Karpas-422 (cell line): Measurements from ENCODE around the gene SLC16A3. TPM values are rescaled to one million over a fixed set of nuclear protein-coding genes. Genes with fewer than 3 reads are reported as not detected.

ENCODE experiments used
- DNase-seq: peaks from one replicate; pipeline ENCODE4 v3.0.0-alpha.2; 2015
- H2AFZ ChIP-seq: fragments of 200-600 bp; sonication (generic); 2 replicates; pipeline ENCODE4 v1.6.1; 2014; ENCODE audit warnings: antibody characterized with exemption, low read length, mixed read lengths
- H3K27ac ChIP-seq: fragments of 200-600 bp; sonication (generic); 2 replicates; pipeline ENCODE4 v1.5.1; 2014; ENCODE audit warnings: mild to moderate bottlenecking, low read length, moderate library complexity
- H3K27me3 ChIP-seq: fragments of 200-600 bp; sonication (generic); 2 replicates; pipeline ENCODE4 v1.6.1; 2014; ENCODE audit warnings: low read length, mixed read lengths
- H3K36me3 ChIP-seq: fragments of 200-600 bp; sonication (generic); 2 replicates; pipeline ENCODE4 v1.6.1; 2014; ENCODE audit warnings: low read length, mixed read lengths; ENCODE audit not compliant: insufficient read depth
- H3K4me1 ChIP-seq: fragments of 200-600 bp; sonication (generic); 2 replicates; pipeline ENCODE4 v1.6.1; 2014; ENCODE audit warnings: mild to moderate bottlenecking, low read length, mixed read lengths
- H3K4me2 ChIP-seq: fragments of 200-600 bp; sonication (generic); 2 replicates; pipeline ENCODE4 v1.6.1; 2014; ENCODE audit warnings: low read length, low read depth, mild to moderate bottlenecking; ENCODE audit not compliant: poor library complexity, severe bottlenecking
- H3K4me3 ChIP-seq: fragments of 200-600 bp; sonication (generic); 2 replicates; pipeline ENCODE4 v1.5.1; 2014; ENCODE audit warnings: mild to moderate bottlenecking, antibody characterized with exemption, low read length, mixed read lengths
- H3K79me2 ChIP-seq: fragments of 200-600 bp; sonication (generic); 2 replicates; pipeline ENCODE4 v1.6.1; 2014; ENCODE audit warnings: mild to moderate bottlenecking, low read length, mixed read lengths
- H3K9ac ChIP-seq: fragments of 200-600 bp; sonication (generic); 2 replicates; pipeline ENCODE4 v1.6.0; 2014; ENCODE audit warnings: low read length
- H3K9me2 ChIP-seq: fragments of 200-600 bp; sonication (generic), shearing (Covaris generic); replicated peaks from 2 replicates; pipeline ENCODE4 v1.6.0; 2014; ENCODE audit warnings: mild to moderate bottlenecking, low read length, moderate library complexity; ENCODE audit not compliant: insufficient read depth
- H3K9me3 ChIP-seq: fragments of 300-700, 200-600 bp; sonication (generic); 2 replicates; pipeline ENCODE4 v1.6.1; 2014; ENCODE audit warnings: low read length, mixed read lengths
- H4K20me1 ChIP-seq: fragments of 200-600 bp; sonication (generic); 2 replicates; pipeline ENCODE4 v1.6.1; 2014; ENCODE audit warnings: mild to moderate bottlenecking, antibody characterized with exemption, low read length, low read depth; ENCODE audit not compliant: insufficient read depth
- total RNA-seq: library from RNA; depleted of rRNA; stranded (reverse); fragments of >200 nt; shearing (Covaris generic); gene quantifications from 2 replicates; pipeline ENCODE4 v1.2.3, GENCODE V29; 2014; ENCODE audit warnings: low replicate concordance

Gene SLC16A3
- total RNA-seq, 1 experiment from 2014 or later = 0.67 TPM

- Histone ChIP-seq H3K27me3 (no peaks in the 10 kb centered on the region), H3K36me3 (0 out of 2 replicates have a peak, but pooled peaks cover 4% of the 10 kb centered on the region), H3K4me1 (no peaks in the 10 kb centered on the region), H3K9ac (no peak overlapping the region), H2AFZ (no peak overlapping the region), H3K27ac (no peak overlapping the region), H3K79me2 (no peaks in the 10 kb centered on the region), H3K9me3 (no peaks in the 10 kb centered on the region), H3K4me3 (no peak overlapping the region), H3K9me2 (no peaks in the 10 kb centered on the region), H4K20me1 (peaks cover 35% of the 10 kb centered on the region; the same call in 1 of the 2 replicates), H3K4me2 (no peak overlapping the region)
- DNase-seq = no peak
These were observed 11.8 kb downstream of the SLC16A3 start for GRCh38 chr17:82240506-82241182.

DNA sequence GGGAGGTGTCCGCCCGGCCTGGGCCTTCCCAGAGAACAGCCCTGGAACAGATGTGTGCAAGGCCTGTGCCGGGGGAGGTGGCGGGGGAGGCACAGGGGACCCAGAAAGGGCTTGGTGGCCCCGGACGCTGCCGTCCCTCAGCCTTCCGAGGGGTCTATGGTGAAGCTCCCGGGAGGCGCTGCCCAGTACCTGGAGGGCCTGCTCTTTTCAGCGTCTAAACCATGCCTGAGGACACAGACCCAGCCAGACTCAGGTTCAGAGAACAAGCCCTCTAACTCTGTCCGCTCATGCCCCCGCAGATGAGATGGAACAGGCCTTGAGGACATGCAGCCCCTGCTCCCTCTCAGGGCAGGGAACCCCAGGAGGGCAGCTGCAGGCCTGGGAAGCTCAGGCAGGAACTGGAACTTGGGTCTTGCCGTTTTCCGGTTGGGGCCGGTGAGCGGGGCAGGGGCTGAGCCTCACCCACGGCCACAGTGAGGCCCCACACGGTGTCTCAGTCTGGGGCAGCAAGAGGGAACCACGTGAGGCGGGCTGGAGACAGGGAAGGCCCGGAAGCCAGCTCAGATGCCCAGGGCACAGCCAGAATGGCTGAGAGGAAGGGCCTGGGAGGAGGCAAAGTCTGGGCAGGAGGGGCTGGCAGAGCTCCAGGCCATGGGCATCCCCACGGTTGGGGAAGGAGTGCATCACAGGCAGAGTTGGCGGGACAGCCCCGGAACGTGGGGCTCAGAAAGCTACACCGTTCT lies 12.5 kb downstream of the SLC16A3 start:
- Histone ChIP-seq H3K27me3 (no peaks in the 10 kb centered on the region), H3K79me2 (no peaks in the 10 kb centered on the region), H3K9me3 (no peaks in the 10 kb centered on the region), H3K4me3 (no peak overlapping the region), H3K4me2 (no peak overlapping the region), H4K20me1 (peaks cover 35% of the 10 kb centered on the region; the same call in 1 of the 2 replicates), H2AFZ (no peak overlapping the region), H3K4me1 (no peaks in the 10 kb centered on the region), H3K9me2 (no peaks in the 10 kb centered on the region), H3K27ac (no peak overlapping the region), H3K36me3 (0 out of 2 replicates have a peak, but pooled peaks cover 4% of the 10 kb centered on the region), H3K9ac (no peak overlapping the region)
- DNase-seq = no peak

DNA sequence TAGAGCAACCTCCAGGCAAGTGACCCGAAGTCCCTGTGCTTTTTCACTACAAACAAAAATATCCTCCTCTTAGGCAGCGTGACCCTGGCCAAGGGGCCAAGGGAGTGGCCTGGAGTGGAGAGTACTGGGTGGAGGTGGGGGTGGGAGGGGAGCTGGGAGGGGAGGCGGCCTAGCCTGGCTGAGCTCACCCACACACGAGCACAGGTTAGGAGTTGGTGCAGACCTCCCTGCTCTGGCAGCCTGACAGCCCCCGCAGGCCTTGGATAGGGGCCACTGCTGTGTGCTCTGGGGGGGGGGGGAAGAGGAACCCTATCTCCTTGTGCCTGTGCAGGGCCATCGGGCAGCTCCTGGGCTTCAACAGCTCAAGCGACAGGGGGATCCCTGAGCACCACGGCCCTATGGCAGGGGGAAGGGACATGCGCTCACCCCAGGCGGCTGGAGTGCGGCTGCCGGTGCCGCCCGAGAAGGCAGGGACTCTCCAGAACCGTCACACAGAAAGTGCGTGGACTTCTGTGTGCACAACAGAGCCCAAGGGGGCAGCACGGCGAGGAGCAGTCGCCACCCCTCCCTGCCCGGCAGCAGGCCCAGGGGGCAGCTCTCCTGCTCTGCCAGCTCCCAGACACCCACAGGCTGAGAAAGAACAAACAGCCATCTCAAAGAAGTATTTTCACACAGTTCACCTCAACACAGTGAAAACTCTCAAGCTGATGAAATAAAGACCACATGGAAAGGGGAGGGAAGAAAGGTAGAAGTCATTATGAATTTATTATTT lies 13.3 kb downstream of the SLC16A3 start:
- no peak overlapping the region for H3K9ac ChIP-seq
- H4K20me1 ChIP-seq = peaks cover 32% of the 10 kb centered on the region; the same call in 1 of the 2 replicates
- no peak overlapping the region for H3K27ac ChIP-seq
- H3K36me3 ChIP-seq = peaks cover 5% of the 10 kb centered on the region; the same call in 1 of the 2 replicates
- no peaks in the 10 kb centered on the region for H3K79me2 ChIP-seq
- no peak overlapping the region for H3K4me2 ChIP-seq
- no peak overlapping the region for H2AFZ ChIP-seq
- no peaks in the 10 kb centered on the region for H3K27me3 ChIP-seq
- H3K4me1 ChIP-seq = no peaks in the 10 kb centered on the region
- H3K9me3 ChIP-seq = no peaks in the 10 kb centered on the region
- no peak for DNase-seq
- H3K4me3 ChIP-seq = no peak overlapping the region
- H3K9me2 ChIP-seq = no peaks in the 10 kb centered on the region

DNA sequence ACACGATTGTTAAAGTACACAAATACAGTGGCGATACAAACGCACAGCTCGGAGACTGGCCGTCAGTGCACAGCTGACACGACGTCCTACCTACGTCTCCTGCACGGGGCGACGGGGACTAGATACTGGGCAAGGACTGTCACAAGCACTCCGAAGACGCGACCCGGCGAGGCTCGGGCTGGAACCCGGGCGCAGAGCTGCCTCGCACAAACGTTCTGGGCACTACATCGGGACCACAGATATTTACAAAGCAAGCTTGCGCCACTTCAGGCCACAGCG lies 13.8 kb downstream of the SLC16A3 start:
- Histone ChIP-seq H3K9me2 (no peaks in the 10 kb centered on the region), H2AFZ (no peak overlapping the region), H3K9me3 (no peaks in the 10 kb centered on the region), H3K4me2 (no peak overlapping the region), H3K27me3 (no peaks in the 10 kb centered on the region), H3K4me3 (no peak overlapping the region), H3K79me2 (no peaks in the 10 kb centered on the region), H4K20me1 (peaks cover 37% of the 10 kb centered on the region; the same call in 1 of the 2 replicates), H3K27ac (no peak overlapping the region), H3K4me1 (no peaks in the 10 kb centered on the region), H3K36me3 (peaks cover 10% of the 10 kb centered on the region; the same call in 1 of the 2 replicates), H3K9ac (no peak overlapping the region)
- DNase-seq = no peak

- no peaks in the 10 kb centered on the region for H3K27me3 ChIP-seq
- H3K4me1 ChIP-seq = no peaks in the 10 kb centered on the region
- H3K9me3 ChIP-seq = no peaks in the 10 kb centered on the region
- no peaks in the 10 kb centered on the region for H3K79me2 ChIP-seq
- H3K4me3 ChIP-seq = no peak overlapping the region
- DNase-seq = no peak
- no peak overlapping the region for H3K27ac ChIP-seq
- no peak overlapping the region for H3K9ac ChIP-seq
- H4K20me1 ChIP-seq = peaks cover 36% of the 10 kb centered on the region; the same call in 1 of the 2 replicates
- H3K36me3 ChIP-seq = peaks cover 14% of the 10 kb centered on the region; the same call in 1 of the 2 replicates
- no peaks in the 10 kb centered on the region for H3K9me2 ChIP-seq
- no peak overlapping the region for H2AFZ ChIP-seq
- no peak overlapping the region for H3K4me2 ChIP-seq
These were observed 14.3 kb downstream of the SLC16A3 start for GRCh38 chr17:82242977-82243647.

DNA sequence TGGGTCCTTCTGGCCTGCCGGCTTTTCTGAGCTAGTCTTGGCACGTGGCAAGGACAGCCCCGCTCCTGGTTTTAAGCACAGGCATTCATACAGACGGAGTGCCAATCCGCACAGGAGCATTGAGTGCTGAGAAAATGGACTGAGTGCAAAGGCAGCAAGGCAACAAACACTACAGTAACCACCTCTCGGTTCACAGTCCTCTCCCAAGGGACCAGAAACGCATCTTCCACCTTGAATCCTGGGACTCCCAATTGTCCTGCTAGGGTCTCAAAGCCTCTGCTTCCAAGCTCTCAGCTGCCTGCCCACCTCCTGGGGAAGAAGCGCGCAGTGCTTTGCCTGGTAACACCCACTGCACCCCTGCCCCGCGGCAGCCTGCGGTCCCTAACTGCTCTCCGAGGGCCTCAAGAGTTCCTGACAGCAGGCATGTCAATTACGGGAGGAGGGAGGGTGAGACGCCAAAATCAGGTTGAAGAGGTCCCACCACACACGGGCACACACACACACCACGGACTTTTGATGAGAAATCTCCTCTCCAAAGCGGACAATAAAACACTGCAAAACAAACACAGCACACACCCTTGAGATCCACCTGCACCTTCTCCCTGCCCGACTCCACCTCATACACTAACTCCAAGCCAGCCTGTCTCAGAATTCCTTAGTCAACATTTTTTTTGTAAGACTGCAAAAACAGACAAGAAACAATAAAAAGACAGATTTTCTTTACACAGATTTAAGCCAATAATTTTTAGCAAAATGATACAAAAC lies 15.0 kb downstream of the SLC16A3 start:
- Histone ChIP-seq H3K4me3 (no peak overlapping the region), H2AFZ (no peak overlapping the region), H3K27ac (no peak overlapping the region), H3K4me1 (no peaks in the 10 kb centered on the region), H3K9me3 (no peaks in the 10 kb centered on the region), H3K27me3 (no peaks in the 10 kb centered on the region), H3K36me3 (peaks cover 15% of the 10 kb centered on the region; the same call in 1 of the 2 replicates), H3K79me2 (no peaks in the 10 kb centered on the region), H4K20me1 (peaks cover 33% of the 10 kb centered on the region; the same call in 1 of the 2 replicates), H3K9me2 (no peaks in the 10 kb centered on the region), H3K9ac (no peak overlapping the region), H3K4me2 (no peak overlapping the region)
- DNase-seq = no peak

GRCh38 chr17:82244413-82245133 lies 15.7 kb downstream of the SLC16A3 start:
- Histone ChIP-seq H3K9me3 (no peaks in the 10 kb centered on the region), H3K4me2 (no peak overlapping the region), H3K27me3 (no peaks in the 10 kb centered on the region), H3K36me3 (peaks cover 15% of the 10 kb centered on the region; the same call in 1 of the 2 replicates), H3K9me2 (no peaks in the 10 kb centered on the region), H2AFZ (no peak overlapping the region), H3K4me3 (no peak overlapping the region), H3K9ac (no peak overlapping the region), H3K27ac (no peak overlapping the region), H3K79me2 (no peaks in the 10 kb centered on the region), H3K4me1 (no peaks in the 10 kb centered on the region), H4K20me1 (peaks cover 33% of the 10 kb centered on the region; the same call in 1 of the 2 replicates)
- no peak for DNase-seq
